HG02623 (cell line): ENCODE data around the gene NFKBIA.
"Not testable (repeated sequence)": the region's sequence is repeated elsewhere in the genome, so short reads cannot be mapped to it uniquely, and the experiment has no call there.

ENCODE experiments used
- ATAC-seq: cut with Tn5 transposase; IDR thresholded peaks from one replicate; pipeline ENCODE4 v1.9.1; 2021; ENCODE audit warnings: moderate library complexity; ENCODE audit not compliant: unreplicated experiment

The NFKBIA gene

GRCh38 chr14:35392103-35392502 lies 12.4 kb downstream of the NFKBIA start:
- no peak for ATAC-seq

- no peak for ATAC-seq
These were observed 13.2 kb downstream of the NFKBIA start for GRCh38 chr14:35391388-35391710.

GRCh38 chr14:35390577-35391387 lies 13.8 kb downstream of the NFKBIA start:
- no peak for ATAC-seq

GRCh38 chr14:35389315-35389667 lies 15.3 kb downstream of the NFKBIA start:
- ATAC-seq = no peak

- ATAC-seq = no peak
These were observed 15.8 kb downstream of the NFKBIA start for GRCh38 chr14:35388656-35389314.

GRCh38 chr14:35387713-35388579 lies 16.6 kb downstream of the NFKBIA start:
- ATAC-seq = no peak

- ATAC-seq = no peak
These were observed 17.3 kb downstream of the NFKBIA start for GRCh38 chr14:35387219-35387618.

- ATAC-seq = no peak
These were observed 17.9 kb downstream of the NFKBIA start for GRCh38 chr14:35386673-35387125.

- no peak for ATAC-seq
These were observed 19.3 kb downstream of the NFKBIA start for GRCh38 chr14:35385042-35385839.

GRCh38 chr14:35384455-35385041 lies 20.0 kb downstream of the NFKBIA start:
- ATAC-seq = no peak

- no peak for ATAC-seq
These were observed 20.7 kb downstream of the NFKBIA start for GRCh38 chr14:35383569-35384454.

- no peak for ATAC-seq
These were observed 23.8 kb downstream of the NFKBIA start for GRCh38 chr14:35380794-35381193.

- not testable (repeated sequence) for ATAC-seq
These were observed 25.2 kb downstream of the NFKBIA start for GRCh38 chr14:35379234-35379933.

- ATAC-seq = no peak
These were observed 25.9 kb downstream of the NFKBIA start for GRCh38 chr14:35378425-35379233.

GRCh38 chr14:35375558-35376025 lies 29.0 kb downstream of the NFKBIA start:
- no peak for ATAC-seq

- no peak for ATAC-seq
These were observed 30.3 kb downstream of the NFKBIA start for GRCh38 chr14:35374263-35374712.

- ATAC-seq = not testable (repeated sequence)
These were observed 31.3 kb downstream of the NFKBIA start for GRCh38 chr14:35373208-35373607.

GRCh38 chr14:35370969-35371368 lies 33.6 kb downstream of the NFKBIA start:
- ATAC-seq = no peak
